Fibroblast of lung (primary cell): ENCODE measurements around the gene PSD2. TPM values are rescaled to one million over a fixed set of nuclear protein-coding genes. Genes with fewer than 3 reads are reported as not detected.

Source experiments
- DNase-seq, 2 donors: peaks; one replicate each; pipeline versions ENCODE4 v3.0.0 to v3.0.0-alpha.2; 2010; ENCODE audit warnings: low read depth in 2 of 2
- H2AFZ ChIP-seq: 2 replicates; pipeline ENCODE4 v1.5.1; 2012; ENCODE audit warnings: low read length, control low read depth, inconsistent platforms
- H3K27ac ChIP-seq: 2 replicates; pipeline ENCODE4 v1.5.1; 2011; ENCODE audit warnings: low read length, control low read depth; ENCODE audit not compliant: insufficient read depth
- H3K27me3 ChIP-seq: 2 replicates; pipeline ENCODE4 v1.5.1; 2011; ENCODE audit warnings: mild to moderate bottlenecking, low read length; ENCODE audit not compliant: control insufficient read depth, insufficient read depth
- H3K36me3 ChIP-seq: 2 replicates; pipeline ENCODE4 v1.5.1; 2011; ENCODE audit warnings: low read length; ENCODE audit not compliant: control insufficient read depth, insufficient read depth
- H3K4me1 ChIP-seq: 2 replicates; pipeline ENCODE4 v1.5.1; 2011; ENCODE audit warnings: low read length; ENCODE audit not compliant: control insufficient read depth, insufficient read depth; ENCODE audit errors: extremely low read depth
- H3K4me2 ChIP-seq: 2 replicates; pipeline ENCODE4 v1.5.1; 2011; ENCODE audit warnings: low read length, control low read depth; ENCODE audit not compliant: insufficient read depth; ENCODE audit errors: extremely low read depth
- H3K4me3 ChIP-seq, 4 experiments: fragments of 200-600 bp in 1 of 4; sonication (generic) in 1 of 4; replicated peaks in 1 of 4; 2 replicates each; pipeline ENCODE4 v1.5.1; 2011 to 2016; ENCODE audit warnings: low read length in 4 of 4, low read depth in 3 of 4, mild to moderate bottlenecking in 3 of 4, control low read depth in 2 of 4, inconsistent platforms in 1 of 4, mixed read lengths in 1 of 4; ENCODE audit not compliant: insufficient read depth in 1 of 4; ENCODE audit errors: control extremely low read depth in 1 of 4
- H3K79me2 ChIP-seq: 2 replicates; pipeline ENCODE4 v1.5.1; 2012; ENCODE audit warnings: mild to moderate bottlenecking, low read length, inconsistent platforms; ENCODE audit not compliant: control insufficient read depth, insufficient read depth
- H3K9ac ChIP-seq: 2 replicates; pipeline ENCODE4 v1.5.1; 2011; ENCODE audit warnings: mild to moderate bottlenecking, low read length, control low read depth; ENCODE audit not compliant: insufficient read depth
- H3K9me3 ChIP-seq: 2 replicates; pipeline ENCODE4 v1.5.1; 2012; ENCODE audit warnings: low read depth, low read length; ENCODE audit not compliant: control insufficient read depth, insufficient read depth
- H4K20me1 ChIP-seq: 2 replicates; pipeline ENCODE4 v1.5.1; 2011; ENCODE audit warnings: low read length; ENCODE audit not compliant: control insufficient read depth, insufficient read depth; ENCODE audit errors: extremely low read depth
- CTCF ChIP-seq, 2 donors: IDR thresholded peaks in 1 of 2; conservative IDR thresholded peaks in 1 of 2; 1 replicate in 1 of 2; 2 replicates in 1 of 2; pipeline ENCODE4 v1.5.1; 2011 to 2012; ENCODE audit warnings: low read length in 2 of 2, control low read depth in 1 of 2, inconsistent platforms in 1 of 2, low read depth in 1 of 2, mild to moderate bottlenecking in 1 of 2
- EZH2 ChIP-seq: IDR thresholded peaks from 2 replicates; pipeline ENCODE4 v1.5.1; 2012; ENCODE audit warnings: low read length, control low read depth, mild to moderate bottlenecking; ENCODE audit errors: missing control alignments
- polyA plus RNA-seq, 2 donors: library from polyadenylated mRNA; depleted of rRNA in 1 of 2; stranded (reverse) in 1 of 2; unstranded in 1 of 2; fragments of >200 nt; gene quantifications; 2 replicates each; pipeline ENCODE4 v1.2.1, GENCODE V29; 2011 to 2012; ENCODE audit warnings: missing spikeins in 1 of 2
- total RNA-seq: library from RNA; depleted of rRNA; stranded (reverse); fragments of >200 nt; gene quantifications from 2 replicates; pipeline ENCODE4 v1.2.1, GENCODE V29; 2014

The PSD2 gene
- total and polyA plus RNA-seq, 2 donors (not counting 1 experiment from before 2014, with no cell fraction given): 0.05 to 0.17 TPM

- H2AFZ ChIP-seq: no peak overlapping the region
- H3K79me2 ChIP-seq: no peaks in the 10 kb centered on the region
- H3K9ac ChIP-seq: no peak overlapping the region
- no peak overlapping the region for H3K4me3 ChIP-seq
- TF ChIP-seq EZH2: peak; percentile 86
- no peak for TF ChIP-seq CTCF (conservative IDR thresholded peaks at IDR 0.05 in 1 of 2, IDR thresholded peaks at IDR 0.05 in 1 of 2; ENCODE audit: low read depth in 1 of 2, low read length in 2 of 2)
- peaks cover 50% of the 10 kb centered on the region for H3K27me3 ChIP-seq
- H3K27ac ChIP-seq: no peak overlapping the region
- no peaks in the 10 kb centered on the region for H3K36me3 ChIP-seq
- no peaks in the 10 kb centered on the region for H4K20me1 ChIP-seq
- no peak overlapping the region for H3K4me2 ChIP-seq
- H3K4me1 ChIP-seq: no peaks in the 10 kb centered on the region
- H3K9me3 ChIP-seq: no peaks in the 10 kb centered on the region
- DNase-seq: no peak
Observed at GRCh38 chr5:139796061-139796806, 626 bp downstream of the PSD2 start.

GRCh38 chr5:139797335-139797734 lies 1.7 kb downstream of the PSD2 start:
- Histone ChIP-seq H3K9me3 (no peaks in the 10 kb centered on the region), H2AFZ (no peak overlapping the region), H4K20me1 (no peaks in the 10 kb centered on the region), H3K4me1 (no peaks in the 10 kb centered on the region), H3K79me2 (no peaks in the 10 kb centered on the region), H3K27ac (no peak overlapping the region), H3K36me3 (no peaks in the 10 kb centered on the region), H3K9ac (no peak overlapping the region), H3K27me3 (peaks cover 58% of the 10 kb centered on the region), H3K4me2 (no peak overlapping the region), H3K4me3 (no peak overlapping the region)
- DNase-seq: no peak
- TF ChIP-seq CTCF (conservative IDR thresholded peaks at IDR 0.05 in 1 of 2, IDR thresholded peaks at IDR 0.05 in 1 of 2; ENCODE audit: low read depth in 1 of 2, low read length in 2 of 2): no peak
- TF ChIP-seq EZH2: peak; percentile 41

GRCh38 chr5:139797856-139798510 lies 2.4 kb downstream of the PSD2 start:
- Histone ChIP-seq H3K9me3 (no peaks in the 10 kb centered on the region), H3K4me2 (no peak overlapping the region), H3K36me3 (no peaks in the 10 kb centered on the region), H2AFZ (no peak overlapping the region), H3K27ac (no peak overlapping the region), H3K4me3 (no peak overlapping the region), H3K4me1 (no peaks in the 10 kb centered on the region), H3K27me3 (peaks cover 63% of the 10 kb centered on the region), H4K20me1 (no peaks in the 10 kb centered on the region), H3K79me2 (no peaks in the 10 kb centered on the region), H3K9ac (no peak overlapping the region)
- no peak for DNase-seq
- peak; percentile 20 for TF ChIP-seq EZH2
- TF ChIP-seq CTCF (conservative IDR thresholded peaks at IDR 0.05 in 1 of 2, IDR thresholded peaks at IDR 0.05 in 1 of 2; ENCODE audit: low read depth in 1 of 2, low read length in 2 of 2): no peak
